Activated CD8-positive, alpha-beta memory T cell treated with anti-CD3 and anti-CD28 coated beads for 24 hours (primary cell): Measurements from ENCODE around the gene HNF4A.
"Not testable (repeated sequence)": the region's sequence is repeated elsewhere in the genome, so short reads cannot be mapped to it uniquely, and the experiment has no call there.

Source experiments
- DNase-seq: peaks from one replicate; pipeline ENCODE4 v3.0.0-alpha.2; 2020

The HNF4A gene

GRCh38 chr20:44447827-44448419 is 92.4 kb downstream of the HNF4A start:
- DNase-seq = no peak

GRCh38 chr20:44448753-44449546 is 93.5 kb downstream of the HNF4A start:
- no peak for DNase-seq

GRCh38 chr20:44449864-44450263 is 94.4 kb downstream of the HNF4A start:
- no peak for DNase-seq

- DNase-seq = no peak
Measured at GRCh38 chr20:44450281-44450889, 94.9 kb downstream of the HNF4A start.

GRCh38 chr20:44450903-44451450 is 95.5 kb downstream of the HNF4A start:
- no peak for DNase-seq

- DNase-seq = no peak
Measured at GRCh38 chr20:44454306-44454963, 98.9 kb downstream of the HNF4A start.

GRCh38 chr20:44455126-44455525 is 99.6 kb downstream of the HNF4A start:
- DNase-seq = no peak

GRCh38 chr20:44456611-44457010 is 101.1 kb downstream of the HNF4A start:
- DNase-seq = no peak

- no peak for DNase-seq
Measured at GRCh38 chr20:44457016-44457415, 101.5 kb downstream of the HNF4A start.

- no peak for DNase-seq
Measured at GRCh38 chr20:44459271-44459670, 103.8 kb downstream of the HNF4A start.

- no peak for DNase-seq
Measured at GRCh38 chr20:44460795-44461141, 105.3 kb downstream of the HNF4A start.

GRCh38 chr20:44461142-44461802 is 105.8 kb downstream of the HNF4A start:
- no peak for DNase-seq

GRCh38 chr20:44461803-44462174 is 106.3 kb downstream of the HNF4A start:
- DNase-seq = no peak

GRCh38 chr20:44463466-44463865 is 108.0 kb downstream of the HNF4A start:
- DNase-seq = no peak

GRCh38 chr20:44464514-44464913 is 109.0 kb downstream of the HNF4A start:
- DNase-seq = no peak

GRCh38 chr20:44465001-44465560 is 109.6 kb downstream of the HNF4A start:
- no peak for DNase-seq

GRCh38 chr20:44467289-44467883 is 111.9 kb downstream of the HNF4A start:
- no peak for DNase-seq

GRCh38 chr20:44468044-44468782 is 112.7 kb downstream of the HNF4A start:
- no peak for DNase-seq

GRCh38 chr20:44470327-44470726 is 114.8 kb downstream of the HNF4A start:
- DNase-seq = no peak

- no peak for DNase-seq
Measured at GRCh38 chr20:44471481-44471882, 116.0 kb downstream of the HNF4A start.

GRCh38 chr20:44472283-44472682 is 116.8 kb downstream of the HNF4A start:
- not testable (repeated sequence) for DNase-seq

- DNase-seq = no peak
Measured at GRCh38 chr20:44475372-44475693, 119.8 kb downstream of the HNF4A start.
